LNCaP clone FGC (cell line): ENCODE results near the gene LYRM1.

Experiments
- DNase-seq: peaks from one replicate; pipeline ENCODE4 v3.0.0-alpha.2; 2011; ENCODE audit warnings: low read depth
- H3K4me3 ChIP-seq: 2 replicates; pipeline ENCODE4 v1.5.1; 2011; ENCODE audit warnings: mild to moderate bottlenecking, low read depth, low read length, control low read depth
- CTCF ChIP-seq: IDR thresholded peaks from 2 replicates; pipeline ENCODE4 v1.5.1; 2012; ENCODE audit warnings: mild to moderate bottlenecking; ENCODE audit not compliant: control insufficient read depth, insufficient read depth; ENCODE audit errors: extremely low read depth

LYRM1 gene

GRCh38 chr16:20871941-20872815, 28.4 kb upstream of the LYRM1 start:
- DNase-seq: no peak
- no peak overlapping the region for H3K4me3 ChIP-seq
- TF ChIP-seq CTCF: no peak

- H3K4me3 ChIP-seq: no peak overlapping the region
- no peak for DNase-seq
- TF ChIP-seq CTCF: no peak
These were observed 27.2 kb upstream of the LYRM1 start for GRCh38 chr16:20873331-20873730.

- TF ChIP-seq CTCF: no peak
- DNase-seq: no peak
- no peak overlapping the region for H3K4me3 ChIP-seq
These were observed 26.4 kb upstream of the LYRM1 start for GRCh38 chr16:20874088-20874581.

- DNase-seq: no peak
- H3K4me3 ChIP-seq: no peak overlapping the region
These were observed 25.3 kb upstream of the LYRM1 start for GRCh38 chr16:20875355-20875650.

DNA sequence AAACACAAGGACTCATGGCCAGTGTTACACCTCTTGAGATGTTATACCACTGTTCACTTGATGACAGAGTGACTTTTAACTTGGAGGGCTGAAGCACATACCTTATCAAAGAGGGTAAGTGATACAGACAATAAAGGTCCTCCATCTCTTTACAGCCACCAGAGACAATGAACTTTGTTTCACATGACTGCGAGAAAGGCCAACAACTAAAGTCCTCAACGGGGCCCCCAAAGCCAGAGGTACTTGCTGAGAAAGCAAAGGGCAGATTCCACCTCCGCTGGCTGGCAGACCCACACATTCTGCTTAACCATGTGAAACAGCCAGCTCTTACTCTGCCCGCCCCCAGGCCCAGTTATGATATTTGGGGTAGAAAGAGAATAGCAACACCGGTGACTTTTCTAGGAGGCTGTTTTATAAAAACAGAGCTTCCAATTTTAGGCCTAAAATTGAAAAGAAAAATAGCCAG, 21.9 kb upstream of the LYRM1 start:
- no peak for TF ChIP-seq CTCF
- no peak for DNase-seq
- no peak overlapping the region for H3K4me3 ChIP-seq

More at GRCh38 chr16:20875355-20875650, 25.3 kb upstream of the LYRM1 start:
- TF ChIP-seq CTCF: no peak

GRCh38 chr16:20879175-20880040, 21.2 kb upstream of the LYRM1 start:
- no peak overlapping the region for H3K4me3 ChIP-seq
- DNase-seq: no peak
- TF ChIP-seq CTCF: no peak
